Gastroesophageal sphincter (tissue), 3 donors: ENCODE results near the gene ZNF592.
A peak's percentile ranks its signal among the peaks of the same experiment; 100 is the strongest.

Experiments
- EP300 ChIP-seq: sonication (generic); formaldehyde crosslinking; IDR thresholded peaks from one replicate; pipeline ENCODE4 v1.6.1; 2017; ENCODE audit warnings: antibody characterized with exemption, mild to moderate bottlenecking
- POLR2A ChIP-seq, 2 donors: fragments of 450-650 bp; IDR thresholded peaks; one replicate each; pipeline ENCODE4 v1.6.1; 2017; ENCODE audit warnings: antibody characterized with exemption in 2 of 2, mild to moderate bottlenecking in 2 of 2, moderate library complexity in 1 of 2
- POLR2AphosphoS5 ChIP-seq: sonication (generic); formaldehyde crosslinking; IDR thresholded peaks from one replicate; pipeline ENCODE4 v1.6.1; 2017; ENCODE audit warnings: antibody characterized with exemption
- TF ChIP-seq, protein P1 (sequence below), 4 experiments: fragments of 200-600 bp in 2 of 4; fragments of 450-650 bp in 2 of 4; sonication (generic) in 1 of 4; IDR thresholded peaks; one replicate each; pipeline ENCODE4 v1.5.1; 2017 to 2019; ENCODE audit warnings: antibody characterized with exemption in 4 of 4, mild to moderate bottlenecking in 2 of 4, moderate library complexity in 2 of 4

GRCh38 chr15:84828086-84828908 lies 79.9 kb downstream of the ZNF592 start:
- TF ChIP-seq, protein P1, sequence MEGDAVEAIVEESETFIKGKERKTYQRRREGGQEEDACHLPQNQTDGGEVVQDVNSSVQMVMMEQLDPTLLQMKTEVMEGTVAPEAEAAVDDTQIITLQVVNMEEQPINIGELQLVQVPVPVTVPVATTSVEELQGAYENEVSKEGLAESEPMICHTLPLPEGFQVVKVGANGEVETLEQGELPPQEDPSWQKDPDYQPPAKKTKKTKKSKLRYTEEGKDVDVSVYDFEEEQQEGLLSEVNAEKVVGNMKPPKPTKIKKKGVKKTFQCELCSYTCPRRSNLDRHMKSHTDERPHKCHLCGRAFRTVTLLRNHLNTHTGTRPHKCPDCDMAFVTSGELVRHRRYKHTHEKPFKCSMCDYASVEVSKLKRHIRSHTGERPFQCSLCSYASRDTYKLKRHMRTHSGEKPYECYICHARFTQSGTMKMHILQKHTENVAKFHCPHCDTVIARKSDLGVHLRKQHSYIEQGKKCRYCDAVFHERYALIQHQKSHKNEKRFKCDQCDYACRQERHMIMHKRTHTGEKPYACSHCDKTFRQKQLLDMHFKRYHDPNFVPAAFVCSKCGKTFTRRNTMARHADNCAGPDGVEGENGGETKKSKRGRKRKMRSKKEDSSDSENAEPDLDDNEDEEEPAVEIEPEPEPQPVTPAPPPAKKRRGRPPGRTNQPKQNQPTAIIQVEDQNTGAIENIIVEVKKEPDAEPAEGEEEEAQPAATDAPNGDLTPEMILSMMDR (IDR thresholded peaks at IDR 0.05) = no peak
- TF ChIP-seq POLR2A (IDR thresholded peaks at IDR 0.05) (no peak), EP300 (peak; percentile 6), POLR2AphosphoS5 (peak; percentile 38)
